CD4-positive, alpha-beta T cell treated with Interleukin-4 for 4 hours (primary cell): ENCODE data around the gene SCEL.
"Not testable (repeated sequence)": the region's sequence is repeated elsewhere in the genome, so short reads cannot be mapped to it uniquely, and the experiment has no call there.

Source experiments
- DNase-seq: peaks from one replicate; pipeline ENCODE4 v3.0.0-alpha.2; 2020

SCEL gene

DNA sequence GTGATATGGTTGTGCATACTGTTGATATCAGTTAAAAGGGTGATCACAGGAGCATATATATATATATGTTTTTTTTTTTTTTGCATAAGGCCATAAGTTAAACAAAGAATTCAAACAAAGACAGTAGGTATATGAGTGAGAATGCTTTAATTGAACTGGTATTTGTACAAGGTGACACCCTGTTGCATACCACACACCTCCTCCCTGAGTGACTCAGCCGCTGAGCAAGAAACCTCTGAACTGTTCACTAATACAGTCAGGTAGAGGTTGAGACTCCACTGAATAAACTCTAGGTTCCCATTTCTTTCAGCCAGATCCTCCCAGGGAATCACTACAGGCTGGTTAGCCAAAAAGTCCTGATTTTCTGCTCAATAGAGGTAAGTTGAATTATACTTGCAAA is at the start of gene SCEL:
SCEL (plus strand) TSS at position 259 of the 400 bp plus-strand sequence. CDS start 20,170 bp downstream, outside the sequence.
- DNase-seq: no peak

- no peak for DNase-seq
These were observed 45.8 kb upstream of the SCEL start for GRCh38 chr13:77489566-77490337.

DNA sequence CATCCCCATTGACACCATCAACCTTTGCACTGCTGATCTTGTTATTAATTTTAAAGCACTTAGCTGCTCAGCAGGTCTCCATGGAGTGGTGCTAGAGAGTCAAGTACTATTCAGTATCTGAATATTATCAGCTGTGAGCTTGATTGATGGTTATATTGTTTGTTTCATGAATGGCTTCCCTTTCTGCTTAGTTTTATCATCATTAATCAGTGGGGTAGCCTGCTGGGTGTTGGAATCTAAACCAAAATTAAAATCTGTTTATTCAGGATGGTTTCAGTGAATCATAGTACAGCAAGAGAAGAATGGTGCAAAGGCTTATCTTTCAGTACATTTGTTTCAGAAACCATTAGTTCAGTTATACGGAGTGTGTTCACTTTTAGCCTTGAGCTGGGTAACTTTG is 42.5 kb upstream of the SCEL start:
- no peak for DNase-seq

GRCh38 chr13:77494226-77494625 is 41.3 kb upstream of the SCEL start:
- no peak for DNase-seq

DNA sequence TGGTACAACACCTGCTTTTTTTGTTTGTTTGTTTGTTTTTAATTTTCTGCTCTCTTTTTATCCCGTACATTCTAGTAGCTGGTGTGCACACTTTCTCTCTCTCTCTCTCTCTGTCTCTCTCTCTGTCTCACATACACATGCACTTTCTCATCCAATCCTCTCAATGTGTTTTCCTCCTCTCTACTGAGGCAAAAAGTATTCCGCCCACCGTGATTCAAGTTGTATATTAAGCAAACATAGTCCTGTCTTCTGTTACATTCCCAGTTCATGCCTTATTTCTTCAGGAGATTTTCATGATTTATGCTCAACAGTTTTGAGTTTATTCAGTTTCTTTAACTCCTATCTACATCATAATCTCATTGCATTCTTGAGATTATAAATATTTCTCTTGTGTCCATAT is 38.2 kb upstream of the SCEL start:
- no peak for DNase-seq

DNA sequence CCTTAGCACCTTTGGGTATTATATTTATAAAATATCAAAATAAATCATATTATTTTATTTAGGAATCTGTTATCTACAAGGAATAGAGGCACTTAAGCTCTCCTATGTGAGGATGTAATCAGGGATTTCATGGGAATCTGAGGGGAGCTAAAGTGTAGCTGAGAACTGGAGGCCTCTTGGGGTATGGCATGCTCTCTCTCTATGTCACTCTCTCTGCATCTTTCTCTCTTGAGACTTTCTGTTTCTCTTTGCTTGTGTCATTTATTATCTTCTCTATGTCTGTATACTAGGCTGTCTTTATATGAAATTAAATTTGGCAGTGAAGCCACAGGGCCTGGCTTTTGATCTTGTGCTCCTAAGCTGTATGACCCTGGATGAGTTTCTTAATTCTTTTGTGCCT is 37.7 kb upstream of the SCEL start:
- DNase-seq: no peak

DNA sequence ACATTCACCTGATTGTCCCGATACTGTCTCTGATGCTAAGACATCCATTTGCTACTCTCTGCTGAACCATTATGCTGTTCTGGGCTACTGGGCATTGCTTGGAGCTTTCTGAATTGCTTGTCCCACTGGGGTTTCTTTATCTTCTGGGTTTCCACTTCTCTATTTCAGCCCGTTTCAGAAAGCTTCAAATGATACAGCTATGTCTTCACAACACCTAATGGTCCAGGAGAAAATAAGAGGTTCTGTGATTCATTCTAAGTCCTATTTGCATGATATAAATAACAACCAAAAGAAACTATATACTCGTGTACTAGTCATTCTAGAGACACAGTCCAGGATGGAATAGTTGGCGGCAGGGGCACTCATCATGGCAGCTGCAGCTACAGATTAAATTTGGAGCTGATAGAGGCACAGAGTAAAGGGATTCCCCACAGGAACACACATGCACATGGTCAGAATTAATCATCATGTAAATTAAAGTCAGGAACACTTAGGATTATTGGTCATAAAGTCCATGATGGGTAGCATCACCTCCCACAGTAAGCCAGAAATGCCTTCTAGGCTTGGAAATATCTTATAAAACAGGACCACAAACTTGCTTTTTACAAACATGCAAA is 33.3 kb upstream of the SCEL start:
- no peak for DNase-seq

DNA sequence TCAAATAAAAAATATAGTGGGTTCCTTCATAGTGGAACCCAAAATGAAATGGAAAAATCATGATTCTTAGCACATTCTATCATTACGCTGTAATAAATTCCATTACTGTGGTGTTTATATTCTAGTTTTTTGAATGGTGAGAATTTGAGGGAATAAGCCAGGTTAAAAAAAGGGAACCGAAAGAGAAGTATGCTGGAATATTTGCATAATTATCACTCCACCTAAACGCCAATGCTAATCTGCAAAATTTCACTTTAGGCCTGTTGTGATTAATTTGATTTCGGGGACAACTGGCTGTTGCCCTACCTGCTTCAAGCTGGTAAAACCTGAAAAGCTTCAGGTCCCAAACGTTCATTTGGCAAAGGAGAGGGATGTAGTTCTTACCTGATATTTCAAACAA is 32.1 kb upstream of the SCEL start:
- DNase-seq: no peak

GRCh38 chr13:77506874-77507273 is 28.6 kb upstream of the SCEL start:
- no peak for DNase-seq

DNA sequence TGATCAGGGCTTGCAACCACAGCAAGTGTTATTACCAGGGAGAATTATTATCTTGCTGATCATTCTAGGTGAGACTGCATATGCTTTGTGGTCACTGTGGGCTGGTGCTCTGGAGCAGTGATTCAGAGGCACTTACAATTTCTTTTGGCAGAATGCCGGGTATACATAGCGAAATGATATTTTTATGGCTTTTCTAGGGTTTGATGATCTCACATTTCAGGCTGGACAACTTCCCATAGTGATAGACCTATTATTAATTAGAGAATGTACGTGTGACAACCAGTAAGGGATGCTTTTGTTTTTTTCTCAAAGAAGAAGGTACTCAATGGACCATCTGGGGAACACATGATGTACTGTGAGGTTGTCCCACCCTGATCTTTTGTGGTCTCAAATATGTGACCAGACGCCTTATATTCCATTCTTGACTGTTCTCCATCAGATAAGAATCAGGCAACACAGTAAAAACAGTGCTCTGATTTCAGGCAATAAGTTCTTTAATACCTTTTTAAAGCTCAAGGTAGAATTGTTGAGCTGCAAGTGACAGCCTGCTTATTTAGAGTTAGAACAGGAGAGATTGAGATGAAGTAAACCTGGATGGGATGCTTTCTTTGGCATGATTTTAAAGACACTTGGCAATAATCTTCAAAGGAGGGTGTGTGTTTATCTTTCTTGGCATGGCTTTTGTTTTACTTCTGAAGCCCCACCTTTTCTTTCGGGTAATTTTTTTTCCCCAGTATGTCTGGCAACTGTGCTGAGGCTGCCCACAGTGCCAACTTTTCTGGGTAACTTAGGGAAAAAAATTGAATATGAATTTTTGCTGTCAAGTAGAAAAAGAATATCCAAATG is 27.4 kb upstream of the SCEL start:
- no peak for DNase-seq

DNA sequence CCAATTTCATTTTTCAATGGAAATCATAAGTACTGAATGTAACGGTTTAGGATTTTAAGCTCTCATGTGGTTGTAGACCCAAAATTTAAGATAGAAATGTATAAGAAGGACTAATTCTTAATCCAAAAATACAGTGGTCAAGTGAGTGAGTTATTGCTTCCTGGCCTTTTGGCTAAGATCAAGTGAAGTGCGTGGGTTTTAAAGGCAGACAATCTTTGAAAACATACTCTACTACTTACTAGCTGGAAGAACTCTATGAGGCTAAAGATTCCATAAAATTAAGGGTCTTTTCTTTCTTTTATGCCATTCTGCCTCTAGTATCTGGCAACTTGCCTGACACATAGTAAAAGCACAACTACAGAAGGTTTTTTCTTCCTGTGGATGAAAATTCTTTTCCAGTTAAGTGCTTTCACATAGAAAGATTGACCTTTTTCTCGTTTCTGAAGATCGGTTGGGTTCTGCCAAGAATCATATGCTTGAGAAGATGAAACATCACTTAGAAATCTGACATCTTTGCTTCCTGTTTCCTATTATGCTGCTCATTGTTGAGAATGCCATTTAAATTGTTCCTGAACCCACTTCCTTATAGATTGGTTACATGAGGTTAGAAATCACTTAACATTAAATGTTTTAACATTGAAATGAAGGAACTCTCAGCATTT is 26.4 kb upstream of the SCEL start:
- DNase-seq: no peak

DNA sequence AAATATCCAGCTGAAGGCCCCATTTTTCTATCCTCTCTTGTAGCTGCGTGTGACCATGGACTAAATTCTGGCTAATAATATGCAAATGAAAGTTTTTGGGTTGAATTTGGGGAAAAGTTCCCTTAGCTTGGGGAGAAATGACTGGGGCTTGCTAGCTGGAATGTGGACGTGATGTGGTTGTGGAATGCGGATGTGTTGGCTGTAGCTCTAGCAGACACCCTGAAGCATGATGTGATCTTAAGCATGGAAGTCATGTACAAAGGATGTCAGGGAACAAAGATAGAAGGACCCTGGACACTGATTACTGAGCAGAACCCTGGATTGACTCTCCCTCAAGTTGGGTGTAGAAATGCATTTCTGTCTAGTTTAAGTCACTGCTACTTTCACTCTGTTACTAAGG is 25.4 kb upstream of the SCEL start:
- DNase-seq: no peak

GRCh38 chr13:77511552-77511951 is 24.0 kb upstream of the SCEL start:
- no peak for DNase-seq

DNA sequence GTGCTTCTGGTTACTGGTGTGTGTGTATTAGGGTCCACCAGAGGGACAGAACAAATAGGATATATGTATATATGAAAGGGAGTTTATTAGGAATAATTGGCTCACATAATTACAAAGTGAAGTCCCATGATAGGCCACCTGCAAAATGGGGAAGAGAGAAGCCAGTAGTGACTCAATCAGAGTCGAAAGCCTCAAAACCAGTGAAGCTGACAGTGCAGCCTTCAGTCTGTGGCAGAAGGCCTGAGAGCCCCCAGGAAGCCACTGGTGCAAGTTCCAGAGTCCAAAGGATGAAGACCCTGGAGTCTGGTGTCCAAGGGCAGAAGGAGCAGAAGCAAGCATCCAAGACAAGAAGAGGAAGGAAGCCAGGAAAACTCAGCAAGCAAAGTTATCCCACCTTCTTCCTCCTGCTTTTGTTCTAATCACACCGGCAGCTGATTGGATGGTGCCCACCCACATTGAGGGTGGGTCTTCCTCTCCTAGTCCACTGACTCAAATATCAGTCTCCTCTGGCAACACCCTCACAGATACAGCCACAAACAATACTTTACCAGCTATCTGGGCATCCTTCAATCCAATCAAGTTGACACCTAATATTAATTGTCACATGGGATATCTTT is 21.7 kb upstream of the SCEL start:
- DNase-seq: no peak

DNA sequence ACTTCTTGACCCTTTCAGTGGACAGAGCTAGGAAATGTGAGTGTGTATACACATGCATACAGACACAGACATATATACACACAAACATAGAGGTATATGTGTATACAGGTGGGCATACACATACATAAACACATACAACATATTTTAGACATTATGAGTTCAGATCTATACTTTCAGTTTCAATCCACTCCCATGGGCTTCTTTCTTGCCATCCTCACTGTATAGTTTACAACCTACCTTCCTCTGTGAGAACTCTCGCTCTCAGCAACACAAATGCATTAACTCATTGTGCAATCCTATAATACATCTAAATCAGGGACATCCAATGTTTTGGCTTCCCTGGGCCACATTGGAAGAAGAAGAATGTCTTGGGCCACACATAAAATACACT is 21.2 kb upstream of the SCEL start:
- no peak for DNase-seq

GRCh38 chr13:77515785-77516184 is 19.7 kb upstream of the SCEL start:
- DNase-seq: no peak

DNA sequence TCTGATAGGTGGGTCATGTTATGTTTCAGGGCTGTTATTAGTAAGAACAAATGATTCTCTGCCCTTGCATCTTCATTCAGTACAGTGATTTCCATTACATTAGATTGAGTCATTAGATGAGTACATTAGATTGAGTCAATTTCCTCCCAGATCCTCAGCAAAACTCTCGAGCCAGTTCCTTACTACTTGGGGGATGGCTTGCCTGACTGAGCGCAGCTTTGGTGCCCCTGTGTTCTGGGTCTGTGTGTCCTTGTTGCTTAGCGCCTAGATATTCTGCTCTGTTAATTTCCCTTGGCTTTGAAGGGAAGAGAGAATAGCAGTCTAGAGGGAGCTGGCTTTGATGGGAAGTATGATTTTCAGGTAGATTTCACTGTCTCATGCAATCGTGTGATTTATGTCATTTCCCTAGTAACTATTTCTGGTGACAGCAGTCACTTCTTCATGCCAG is 19.1 kb upstream of the SCEL start:
- DNase-seq: no peak

DNA sequence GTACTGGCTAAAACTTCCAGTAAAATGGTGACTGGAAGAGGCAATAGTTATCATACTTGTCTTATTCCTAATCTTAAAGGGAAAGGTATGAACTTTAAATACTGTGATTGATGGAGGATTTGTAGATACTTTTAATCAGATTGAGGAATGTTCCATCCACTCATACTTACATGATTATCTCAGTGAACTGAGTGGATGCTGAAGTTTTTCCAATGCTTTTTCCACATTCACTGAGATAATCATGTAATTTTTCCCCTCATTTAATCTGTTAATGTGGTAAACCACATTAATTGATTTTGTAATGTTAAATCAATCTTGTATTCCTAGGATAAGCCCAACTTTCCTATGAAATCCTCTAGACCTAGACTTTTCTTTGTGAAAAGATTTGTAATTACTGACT is 17.2 kb upstream of the SCEL start:
- DNase-seq: no peak

GRCh38 chr13:77519396-77519795 is 16.1 kb upstream of the SCEL start:
- not testable (repeated sequence) for DNase-seq

DNA sequence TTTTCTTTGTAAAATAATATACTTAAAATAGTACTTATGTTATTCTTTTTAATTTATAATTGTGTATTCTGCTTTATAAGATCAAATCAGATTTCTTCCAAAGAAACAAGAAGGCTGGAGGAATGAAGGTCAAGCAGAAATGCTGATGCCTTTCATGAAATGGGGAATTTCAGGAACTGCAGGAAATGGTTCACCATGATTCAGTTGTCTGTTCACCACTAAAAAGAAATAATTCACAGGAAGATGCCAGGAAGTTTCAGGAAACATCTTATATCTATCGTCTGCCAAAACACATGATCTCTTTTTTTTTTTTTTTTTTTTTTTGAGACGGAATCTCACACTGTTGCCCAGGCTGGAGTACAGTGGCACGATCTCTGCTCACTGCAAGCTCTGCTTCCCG is 15.7 kb upstream of the SCEL start:
- no peak for DNase-seq

DNA sequence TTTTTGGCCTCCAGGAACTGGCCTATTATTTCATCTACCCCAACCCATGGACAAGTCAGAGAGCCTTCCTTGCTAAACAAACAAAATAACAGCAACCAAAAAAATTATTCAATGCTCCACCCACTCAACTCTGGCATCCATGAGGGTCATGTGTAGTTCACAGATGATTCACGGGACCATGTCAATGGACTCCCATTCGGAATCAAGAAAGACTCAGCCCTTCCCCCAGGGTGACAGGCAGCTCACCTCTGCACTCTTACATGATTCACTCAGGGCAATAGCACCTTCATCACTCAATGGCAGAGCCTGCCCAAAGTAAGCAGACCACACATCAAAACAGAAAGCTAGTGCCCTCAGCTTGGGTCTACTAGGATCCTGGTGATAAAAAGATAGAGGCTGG is 14.3 kb upstream of the SCEL start:
- DNase-seq: no peak

DNA sequence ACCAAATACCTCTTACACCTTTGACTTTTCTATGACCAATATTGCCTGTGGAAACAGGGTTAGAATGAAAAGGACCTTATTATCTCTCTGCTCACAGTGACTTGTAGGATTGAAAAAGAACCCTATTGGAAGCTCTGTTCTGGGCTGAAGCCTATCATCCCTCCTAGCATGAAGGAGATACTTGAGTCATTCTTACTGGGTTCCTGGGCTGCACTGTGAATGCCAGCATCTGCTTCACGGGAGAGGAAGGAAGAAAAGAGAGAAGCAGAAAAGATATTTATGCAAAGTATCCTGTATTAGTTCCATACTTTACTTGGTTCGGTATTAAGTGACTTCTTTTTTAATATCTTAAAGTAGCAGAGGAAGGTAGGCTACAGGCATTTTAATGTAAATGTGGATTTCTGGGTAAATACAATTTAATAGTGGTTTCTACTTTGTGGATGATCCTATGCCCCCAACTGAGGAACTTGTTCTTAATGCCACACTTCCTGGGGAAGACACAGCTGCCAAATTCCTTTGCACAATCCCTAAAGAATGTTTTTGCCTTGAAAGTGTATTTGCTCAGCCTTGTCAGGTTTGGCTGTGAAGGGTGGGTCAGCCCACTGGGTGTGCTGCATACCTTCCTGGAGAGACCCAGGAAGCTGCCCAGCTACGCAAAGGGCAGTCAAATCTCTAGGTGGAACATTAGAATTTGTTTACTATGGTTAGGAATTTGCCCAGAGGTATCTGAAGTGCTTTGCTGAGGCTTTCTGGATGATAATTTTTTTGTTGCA is 13.7 kb upstream of the SCEL start:
- no peak for DNase-seq
